Upper lobe of right lung (tissue), 1 donor: ENCODE data around the gene ATG16L2. TPM values are rescaled to one million over a fixed set of nuclear protein-coding genes. Genes with fewer than 3 reads are reported as not detected.
A peak's percentile ranks its signal among the peaks of the same experiment; 100 is the strongest.

Source experiments
- ATAC-seq: fragments of 200-7000 bp; cut with Tn5 transposase; one replicate; pipeline ENCODE4 v1.9.1; 2020; ENCODE audit warnings: mild to moderate bottlenecking, moderate library complexity
- DNase-seq: peaks from one replicate; pipeline ENCODE4 v3.0.0-alpha.2; 2020
- H3K27ac ChIP-seq: fragments of 200-600 bp; one replicate; pipeline ENCODE4 v1.8.0; 2022
- H3K27me3 ChIP-seq: fragments of 200-600 bp; one replicate; pipeline ENCODE4 v1.8.0; 2022; ENCODE audit warnings: mild to moderate bottlenecking
- H3K36me3 ChIP-seq: fragments of 200-600 bp; one replicate; pipeline ENCODE4 v1.8.0; 2022
- H3K4me1 ChIP-seq: fragments of 200-600 bp; one replicate; pipeline ENCODE4 v1.8.0; 2022
- H3K4me3 ChIP-seq: fragments of 200-600 bp; one replicate; pipeline ENCODE4 v1.8.0; 2022; ENCODE audit warnings: mild to moderate bottlenecking
- H3K9me3 ChIP-seq: fragments of 200-600 bp; one replicate; pipeline ENCODE4 v1.8.0; 2022
- intact Hi-C: fragments of 100-400 bp; cut with DNase I; formaldehyde crosslinking; loops from one replicate; pipeline ENCODE4 v1.11.0; 2022
- total RNA-seq: library from RNA; stranded (reverse); fragmentation: NEBNext Ultra II Directional; extraction: Animal tissue kit (Norgen Biotek cat#: 25700); gene quantifications from one replicate; pipeline ENCODE4 v1.2.1, GENCODE V29; 2021
- TF ChIP-seq, protein P1 (sequence below): fragments of 200-600 bp; IDR thresholded peaks from one replicate; pipeline ENCODE4 v1.8.0; 2022; ENCODE audit warnings: antibody characterized with exemption
- donor health status: DM: no; HTN: yes; CAD: no; lungs with severe emphysema.

The ATG16L2 gene
- total RNA-seq, 1 donor from 2014 or later, result 77.5 TPM

DNA sequence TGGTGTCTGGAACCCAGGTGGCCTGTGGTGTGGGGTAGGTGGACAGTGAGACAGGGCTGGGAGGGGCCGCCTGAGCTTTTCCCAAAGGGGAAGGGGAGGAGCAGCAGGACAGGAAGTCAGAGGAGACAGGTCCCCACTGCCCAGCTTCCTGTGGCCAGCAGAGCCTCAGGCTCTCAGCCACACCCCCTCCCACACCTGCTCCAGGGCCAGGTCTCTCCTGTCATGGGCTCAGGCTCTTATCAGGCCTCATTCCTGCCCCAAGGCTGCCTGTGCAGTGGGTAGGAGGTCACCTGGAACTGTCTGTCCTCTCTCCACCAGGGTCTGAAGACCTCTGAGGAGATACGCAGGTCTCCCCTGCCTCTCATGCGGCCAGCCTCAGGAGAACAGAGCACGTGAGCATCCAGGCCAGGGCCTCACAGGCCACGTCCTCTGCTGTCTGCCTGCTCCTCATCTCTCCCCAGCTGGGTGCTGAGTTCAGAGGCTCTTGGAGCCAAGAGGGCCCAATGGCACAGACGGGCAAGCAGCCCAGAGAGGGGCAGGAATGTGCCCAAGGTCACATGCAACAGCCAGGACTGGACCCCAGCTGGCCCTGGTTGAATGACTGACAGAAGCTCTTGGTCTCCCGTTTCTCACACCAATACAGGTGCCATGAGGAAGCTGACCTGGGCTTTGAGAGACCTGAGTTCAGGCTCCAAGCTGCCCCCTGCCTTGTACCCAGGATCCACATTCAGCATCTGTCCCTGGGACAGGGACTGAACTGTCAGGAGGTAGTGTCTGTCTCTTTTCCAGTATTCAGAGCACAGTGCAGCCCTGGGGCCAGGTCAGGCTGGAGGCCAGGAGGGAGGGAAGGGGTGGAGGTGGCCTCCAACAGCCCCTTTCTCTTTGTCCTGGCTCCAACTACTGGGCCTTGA lies 37.1 kb upstream of the ATG16L2 start:
- H3K9me3 ChIP-seq, result no peaks in the 10 kb centered on the region
- TF ChIP-seq, protein P1, sequence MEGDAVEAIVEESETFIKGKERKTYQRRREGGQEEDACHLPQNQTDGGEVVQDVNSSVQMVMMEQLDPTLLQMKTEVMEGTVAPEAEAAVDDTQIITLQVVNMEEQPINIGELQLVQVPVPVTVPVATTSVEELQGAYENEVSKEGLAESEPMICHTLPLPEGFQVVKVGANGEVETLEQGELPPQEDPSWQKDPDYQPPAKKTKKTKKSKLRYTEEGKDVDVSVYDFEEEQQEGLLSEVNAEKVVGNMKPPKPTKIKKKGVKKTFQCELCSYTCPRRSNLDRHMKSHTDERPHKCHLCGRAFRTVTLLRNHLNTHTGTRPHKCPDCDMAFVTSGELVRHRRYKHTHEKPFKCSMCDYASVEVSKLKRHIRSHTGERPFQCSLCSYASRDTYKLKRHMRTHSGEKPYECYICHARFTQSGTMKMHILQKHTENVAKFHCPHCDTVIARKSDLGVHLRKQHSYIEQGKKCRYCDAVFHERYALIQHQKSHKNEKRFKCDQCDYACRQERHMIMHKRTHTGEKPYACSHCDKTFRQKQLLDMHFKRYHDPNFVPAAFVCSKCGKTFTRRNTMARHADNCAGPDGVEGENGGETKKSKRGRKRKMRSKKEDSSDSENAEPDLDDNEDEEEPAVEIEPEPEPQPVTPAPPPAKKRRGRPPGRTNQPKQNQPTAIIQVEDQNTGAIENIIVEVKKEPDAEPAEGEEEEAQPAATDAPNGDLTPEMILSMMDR, result no peak
- DNase-seq, result no peak
- ATAC-seq, result peak; percentile 14
- H3K4me1 ChIP-seq, result peaks cover 33% of the 10 kb centered on the region
- no peaks in the 10 kb centered on the region for H3K27me3 ChIP-seq
- no peak overlapping the region for H3K27ac ChIP-seq
- intact Hi-C loops, result no loop called here
- H3K4me3 ChIP-seq, result no peak overlapping the region
- no peaks in the 10 kb centered on the region for H3K36me3 ChIP-seq

DNA sequence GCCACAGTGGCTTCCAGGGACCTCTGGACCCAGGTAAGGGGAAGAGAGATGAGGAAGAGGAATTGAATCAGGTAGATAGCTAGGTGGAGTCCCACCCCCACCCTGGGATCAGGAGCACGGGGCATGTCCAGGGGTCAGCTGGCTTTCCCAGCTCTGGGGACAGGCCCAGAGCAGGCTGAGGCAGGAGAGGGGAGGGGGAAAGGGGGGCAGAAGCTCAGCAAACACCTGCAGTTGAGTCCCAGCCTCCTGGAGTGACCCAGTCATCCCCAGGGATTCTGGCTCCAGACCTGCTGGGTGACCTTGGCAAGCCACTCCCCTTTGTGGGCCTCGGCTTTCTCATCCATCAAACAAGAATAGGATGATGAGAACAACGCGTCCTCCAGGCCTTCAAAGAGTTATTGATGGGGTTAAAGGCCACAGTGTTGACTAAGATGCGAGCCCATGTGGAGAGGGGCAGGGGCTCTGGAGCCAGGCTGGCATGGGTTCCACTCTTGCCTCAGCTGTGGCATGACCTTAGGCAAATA lies 36.4 kb upstream of the ATG16L2 start:
- Histone ChIP-seq H3K4me1 (peaks cover 36% of the 10 kb centered on the region), H3K9me3 (no peaks in the 10 kb centered on the region), H3K27ac (no peak overlapping the region), H3K4me3 (no peak overlapping the region), H3K36me3 (no peaks in the 10 kb centered on the region), H3K27me3 (no peaks in the 10 kb centered on the region)
- intact Hi-C loops, result no loop called here
- TF ChIP-seq, protein P1, result no peak
- ATAC-seq (no peak), DNase-seq (no peak)

DNA sequence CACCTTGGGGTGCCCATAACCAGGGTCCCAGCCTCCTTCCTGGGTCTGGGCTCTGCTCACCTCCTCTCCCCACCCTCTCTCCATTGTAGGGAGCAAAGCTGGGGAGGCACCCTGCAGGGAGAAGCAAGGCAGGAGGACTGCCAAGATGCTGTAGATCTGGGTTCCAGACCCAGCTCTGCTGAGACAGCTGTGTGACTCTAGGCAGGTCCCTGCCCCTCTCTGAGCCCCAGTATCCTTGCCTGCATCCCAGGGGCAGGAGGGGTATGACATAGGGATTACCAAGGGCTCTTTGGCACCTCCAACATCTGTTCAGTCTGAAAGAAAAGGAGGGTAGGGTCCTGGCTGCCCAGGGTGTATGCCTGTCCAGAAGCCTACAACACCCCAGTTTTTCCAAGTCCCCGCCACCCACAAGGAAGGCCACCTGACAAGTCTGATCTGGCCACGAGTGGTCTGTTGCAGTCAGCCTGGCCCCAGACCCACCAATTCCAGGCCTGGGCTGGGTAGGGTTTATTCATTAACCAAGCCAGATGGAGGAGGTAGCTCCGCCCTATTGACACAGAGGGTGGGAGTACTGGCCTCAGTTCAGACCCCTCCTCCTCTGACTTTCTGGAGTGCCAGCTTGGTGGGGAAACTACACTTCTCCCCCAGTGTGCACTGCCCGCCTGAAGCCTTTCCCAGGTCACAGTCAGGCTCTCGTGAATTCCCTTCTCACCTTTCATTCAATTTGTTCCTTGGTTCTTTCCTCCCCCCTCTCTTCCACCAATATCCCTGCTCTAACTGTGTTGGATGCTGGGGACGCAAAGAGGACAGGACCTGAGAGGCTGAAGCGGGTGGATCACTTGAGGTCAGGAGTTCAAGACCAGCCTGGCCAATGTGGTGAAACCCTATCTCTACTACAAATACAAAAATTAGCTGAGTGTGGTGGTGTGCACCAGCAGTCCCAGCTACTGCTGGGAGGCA lies 35.4 kb upstream of the ATG16L2 start:
- DNase-seq, result no peak
- H3K27me3 ChIP-seq, result no peaks in the 10 kb centered on the region
- no peak overlapping the region for H3K27ac ChIP-seq
- peaks cover 36% of the 10 kb centered on the region for H3K4me1 ChIP-seq
- TF ChIP-seq, protein P1, result no peak
- intact Hi-C loops, result no loop called here
- no peak for ATAC-seq
- no peaks in the 10 kb centered on the region for H3K9me3 ChIP-seq
- no peaks in the 10 kb centered on the region for H3K36me3 ChIP-seq
- no peak overlapping the region for H3K4me3 ChIP-seq

DNA sequence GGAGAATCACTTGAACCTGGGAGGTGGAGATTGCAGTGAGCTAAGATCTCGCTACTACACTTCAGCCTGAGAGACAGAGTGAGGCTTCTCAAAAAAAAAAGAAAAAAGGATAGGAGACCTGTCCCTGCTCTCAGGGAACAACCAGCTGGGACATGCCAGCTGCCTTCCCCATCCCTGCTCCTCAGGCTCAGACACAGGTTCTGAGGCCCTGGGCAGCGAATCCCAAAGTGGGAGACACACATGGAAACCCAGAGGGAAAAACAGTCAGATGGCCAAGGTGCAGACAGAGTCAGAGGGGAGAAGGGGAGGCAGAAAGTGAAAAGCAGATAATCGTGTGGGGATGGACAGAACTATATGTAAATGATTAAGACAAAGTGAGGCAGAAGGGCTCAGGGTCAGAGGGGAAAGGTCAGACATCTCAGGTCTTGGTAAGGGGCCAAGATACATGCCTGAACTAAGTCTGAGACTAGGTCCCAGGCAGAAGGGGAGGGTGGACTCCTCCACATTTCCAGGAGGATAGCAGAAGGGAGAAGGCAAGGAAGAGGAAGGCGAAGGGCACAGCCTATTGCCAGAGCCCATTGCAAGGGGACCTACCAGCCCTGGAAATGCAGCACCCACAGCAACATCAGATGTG lies 34.6 kb upstream of the ATG16L2 start:
- intact Hi-C loops, result no loop called here
- H3K4me1 ChIP-seq, result peaks cover 36% of the 10 kb centered on the region

More for the DNA sequence above, 34.6 kb upstream of the ATG16L2 start:
- TF ChIP-seq, protein P1, result no peak
- no peak overlapping the region for H3K27ac ChIP-seq
- no peak for DNase-seq
- H3K36me3 ChIP-seq, result no peaks in the 10 kb centered on the region
- peak overlapping the region; percentile 58 for H3K4me3 ChIP-seq
- no peaks in the 10 kb centered on the region for H3K9me3 ChIP-seq
- ATAC-seq, result no peak
- no peaks in the 10 kb centered on the region for H3K27me3 ChIP-seq
